Activated CD4-positive, alpha-beta T cell treated with anti-CD3 and anti-CD28 coated beads, Interleukin-2, amount 50 U/mL, for 24 hours (primary cell): Measurements from ENCODE around the gene ARHGEF10L.

ENCODE experiments used
- DNase-seq, 2 donors: peaks; one replicate each; pipeline ENCODE4 v3.0.0-alpha.2; 2020; ENCODE audit warnings: low read depth in 1 of 2, low spot score in 1 of 2

ARHGEF10L gene

DNA sequence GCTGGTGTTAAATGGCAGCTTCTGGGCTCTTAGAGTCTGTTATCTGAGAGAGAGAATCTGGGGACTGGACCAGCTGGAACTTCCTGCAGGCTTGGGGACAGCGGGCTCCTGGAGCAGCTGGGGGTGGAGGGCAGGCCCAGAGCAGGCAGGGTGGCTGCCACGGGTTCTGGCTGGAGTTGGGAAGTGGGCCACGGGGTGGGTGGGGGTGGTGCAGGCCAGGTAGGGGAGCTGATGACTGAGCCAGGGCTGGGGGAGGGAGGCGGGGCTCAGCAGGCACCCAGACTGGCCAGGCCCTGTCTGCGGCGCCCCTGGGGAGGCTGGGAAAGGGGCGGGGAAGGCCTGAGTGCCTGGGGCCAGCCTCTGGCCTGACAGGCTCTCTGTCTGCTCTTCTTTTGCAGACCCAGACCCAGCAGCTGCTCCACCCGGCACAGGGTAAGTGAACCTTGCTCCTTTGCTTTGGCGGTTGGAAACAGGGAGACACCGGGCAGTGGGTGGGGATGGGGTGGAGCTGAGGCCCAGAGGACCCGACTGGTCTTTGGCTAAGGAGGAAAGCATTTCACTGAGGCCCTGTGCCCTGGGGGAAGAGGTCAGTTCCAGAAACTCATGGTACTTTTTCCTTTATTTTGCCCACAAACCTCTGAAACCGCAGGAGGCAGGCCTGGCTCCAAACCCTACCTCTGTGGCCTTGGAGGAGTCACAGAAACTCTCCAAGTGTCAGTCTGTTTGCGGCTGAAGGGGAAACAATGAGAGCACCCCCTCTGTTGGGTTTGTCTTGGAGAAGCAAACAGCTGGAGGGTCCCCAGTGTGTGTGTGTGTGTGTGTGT, 48.8 kb downstream of the ARHGEF10L start:
- no peak for DNase-seq

DNA sequence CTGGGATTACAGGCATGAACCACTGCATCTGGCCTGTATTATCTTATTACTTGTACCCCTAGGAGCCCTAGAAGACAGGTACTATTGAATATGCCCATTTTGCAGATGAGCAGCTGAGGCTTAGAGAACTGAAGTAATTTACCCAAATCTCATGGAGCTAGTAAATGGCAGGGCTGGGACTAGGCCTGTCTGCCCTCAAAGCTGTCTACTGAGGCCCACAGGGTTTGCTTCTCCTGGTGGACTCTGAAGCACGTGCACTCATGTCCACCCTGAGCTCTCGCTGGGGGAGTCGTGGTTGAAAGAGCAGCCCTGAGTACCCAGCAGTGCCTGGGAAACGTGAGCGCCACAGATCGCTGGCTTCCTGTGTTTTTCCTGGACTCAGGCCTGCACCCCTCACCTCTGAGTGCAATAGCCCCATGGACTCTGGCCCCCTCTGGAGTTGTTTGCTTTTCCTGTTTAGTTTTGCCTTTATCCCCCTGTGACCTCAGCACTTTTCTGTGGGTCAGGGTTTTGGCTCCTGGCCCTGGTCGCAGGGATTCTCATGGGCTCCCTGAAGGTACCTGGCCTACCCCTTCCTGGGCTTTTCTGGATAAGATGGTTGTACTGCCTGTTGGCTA, 52.4 kb downstream of the ARHGEF10L start:
- no peak for DNase-seq

DNA sequence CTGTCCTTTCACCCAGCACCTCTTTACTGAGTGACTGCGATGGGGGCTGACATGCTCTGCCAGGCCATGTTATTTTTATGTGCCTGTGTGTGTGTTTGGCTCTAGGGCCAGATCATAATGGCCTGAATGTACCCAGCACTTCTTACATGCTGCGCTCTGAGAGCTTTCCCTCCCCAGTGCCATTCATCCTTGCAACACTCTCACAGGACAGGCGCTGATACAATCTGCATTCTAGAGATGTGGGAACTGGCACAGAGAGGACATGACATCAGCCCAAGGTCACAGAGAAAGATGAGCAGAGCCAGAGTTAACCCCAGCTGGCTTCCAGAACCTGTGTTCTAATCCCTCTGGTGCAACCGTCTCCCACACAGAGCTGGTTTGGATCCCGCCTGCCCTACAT, 54.5 kb downstream of the ARHGEF10L start:
- DNase-seq, result no peak

DNA sequence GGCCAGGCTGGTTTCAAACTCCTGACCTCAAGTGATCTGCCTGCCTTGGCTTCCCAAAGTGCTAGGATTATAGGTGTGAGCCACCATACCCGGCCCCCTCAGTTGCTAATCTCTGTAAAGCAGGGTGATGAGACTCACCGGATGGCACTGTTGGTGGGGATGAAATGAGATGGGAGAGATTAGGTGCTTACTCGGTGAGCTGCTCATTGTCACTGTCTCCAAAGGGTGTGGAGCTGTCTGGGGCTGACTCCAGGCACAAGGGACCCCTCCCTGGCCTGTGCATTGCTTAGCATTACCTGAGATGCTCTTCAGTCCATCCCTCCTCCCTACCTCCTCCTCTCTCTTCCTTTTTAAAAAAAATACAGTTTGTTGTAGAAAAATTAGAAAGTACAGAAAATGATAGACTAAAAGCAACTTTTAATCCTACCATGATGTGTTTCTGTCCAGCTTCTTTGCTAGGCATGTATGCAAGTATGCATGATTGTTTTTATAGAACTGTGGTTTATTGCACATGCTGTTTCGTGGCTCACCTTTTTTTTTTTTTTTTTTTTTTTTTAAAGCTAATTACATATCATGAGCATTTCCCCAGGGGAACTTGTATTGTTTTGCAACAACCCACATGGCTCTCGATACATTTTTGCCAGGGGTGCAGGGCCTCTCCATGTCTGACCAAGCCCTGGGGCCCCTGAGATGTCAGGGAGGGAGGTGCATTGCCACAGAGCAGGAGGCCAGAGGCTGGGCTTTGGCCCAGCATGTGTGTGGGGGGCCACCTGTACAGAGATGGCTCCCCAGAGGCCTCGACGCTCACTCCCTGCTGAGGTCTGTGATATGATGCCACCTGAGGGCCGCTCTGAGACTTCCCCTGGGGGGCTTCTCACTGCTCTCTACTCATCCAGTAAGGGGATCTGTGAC, 55.4 kb downstream of the ARHGEF10L start:
- DNase-seq, result no peak

DNA sequence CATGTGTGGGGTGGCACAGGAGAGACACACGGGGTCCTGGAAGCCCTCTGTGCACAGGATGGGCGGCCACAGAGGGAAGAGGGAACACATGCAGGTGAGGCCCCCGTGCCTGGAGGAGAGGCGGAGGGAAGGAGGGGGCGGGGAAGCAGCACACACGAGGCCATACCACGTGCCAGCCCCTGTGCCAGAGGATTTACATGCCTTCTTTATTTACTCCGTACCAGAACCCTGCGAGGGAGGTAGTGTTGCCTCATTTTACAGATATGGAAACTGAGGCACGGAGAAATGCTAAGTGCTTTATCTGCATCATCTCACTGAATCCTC, 56.1 kb downstream of the ARHGEF10L start:
- no peak for DNase-seq

DNA sequence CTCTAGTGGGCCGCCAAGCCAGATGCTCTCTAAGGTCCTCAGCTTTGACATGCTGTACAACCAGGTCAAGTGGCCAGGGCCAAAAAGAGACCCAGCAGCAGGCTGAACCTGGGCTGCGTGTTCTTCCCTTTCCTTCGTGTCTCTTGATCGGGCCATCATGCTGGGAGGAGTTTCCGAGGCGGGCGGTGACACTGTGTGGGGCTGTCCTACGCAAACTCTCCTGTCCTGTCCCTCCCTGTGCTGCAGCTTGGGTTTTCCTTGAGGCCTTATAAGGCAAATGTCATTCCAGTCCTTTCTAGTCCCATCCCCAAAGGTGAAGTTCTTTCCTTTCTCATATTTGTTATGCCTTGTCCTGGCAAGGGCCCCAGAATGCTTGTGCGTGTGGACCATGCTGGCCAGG, 56.7 kb downstream of the ARHGEF10L start:
- DNase-seq, result no peak

DNA sequence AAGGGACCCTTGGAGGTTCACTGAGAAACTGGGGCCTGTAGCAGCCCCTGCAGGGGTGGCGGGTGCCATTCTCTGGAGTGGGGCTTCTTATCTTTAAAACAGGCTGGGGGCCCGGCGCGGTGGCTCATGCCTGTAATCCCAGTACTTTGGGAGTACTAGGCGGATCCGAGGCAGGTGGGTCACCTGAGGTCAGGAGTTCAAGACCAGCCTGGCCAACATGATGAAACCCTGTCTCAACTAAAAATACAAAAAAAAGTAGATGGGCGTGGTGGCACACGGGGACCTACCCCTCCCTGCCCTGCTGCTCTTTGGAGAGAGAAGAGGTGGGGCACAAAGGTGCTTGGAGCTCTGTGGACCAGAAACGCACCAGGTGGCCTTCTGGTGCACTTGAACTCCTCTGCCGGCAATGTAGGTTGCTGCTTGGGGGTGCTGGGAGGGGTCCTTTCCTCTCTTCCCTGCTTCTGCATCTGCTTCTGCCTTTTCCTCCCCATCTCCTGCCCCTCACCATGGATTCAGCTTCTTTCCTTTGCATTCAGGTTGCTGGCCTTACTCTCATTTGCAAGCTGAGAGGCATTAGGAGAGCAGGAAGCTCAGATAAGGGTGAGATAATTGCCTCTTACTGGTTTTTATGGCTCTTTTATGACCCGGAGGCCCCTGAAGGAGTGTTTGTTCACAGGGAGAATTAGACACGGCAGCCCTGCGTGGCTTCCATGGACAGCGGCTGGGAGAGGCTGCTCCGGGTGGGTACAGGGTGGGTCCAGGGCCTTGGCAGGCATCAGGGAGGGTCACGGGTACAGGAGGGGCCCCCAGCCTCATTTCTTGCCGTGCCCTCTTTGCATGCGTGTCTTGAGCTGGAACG, 57.4 kb downstream of the ARHGEF10L start:
- DNase-seq, result no peak

DNA sequence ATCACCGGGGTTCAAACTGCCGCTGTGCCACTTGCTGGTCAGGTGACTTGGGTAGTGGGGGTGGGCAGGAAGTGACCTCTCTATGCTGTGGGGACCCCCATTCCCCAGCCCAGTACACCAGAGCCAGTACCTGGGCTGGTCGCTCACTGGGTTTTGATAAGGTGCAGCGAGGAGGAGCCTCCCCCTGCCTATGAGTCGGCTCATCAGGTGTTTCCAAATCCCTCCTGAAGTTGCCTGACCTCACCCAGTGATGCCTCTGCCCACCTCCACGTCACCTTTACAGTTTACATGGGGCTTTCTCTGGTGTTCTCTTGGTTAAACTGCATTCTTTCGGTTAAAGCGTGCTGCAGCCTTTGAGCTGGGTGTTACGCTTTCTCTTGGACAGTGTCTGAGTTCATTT, 58.2 kb downstream of the ARHGEF10L start:
- DNase-seq, result no peak

DNA sequence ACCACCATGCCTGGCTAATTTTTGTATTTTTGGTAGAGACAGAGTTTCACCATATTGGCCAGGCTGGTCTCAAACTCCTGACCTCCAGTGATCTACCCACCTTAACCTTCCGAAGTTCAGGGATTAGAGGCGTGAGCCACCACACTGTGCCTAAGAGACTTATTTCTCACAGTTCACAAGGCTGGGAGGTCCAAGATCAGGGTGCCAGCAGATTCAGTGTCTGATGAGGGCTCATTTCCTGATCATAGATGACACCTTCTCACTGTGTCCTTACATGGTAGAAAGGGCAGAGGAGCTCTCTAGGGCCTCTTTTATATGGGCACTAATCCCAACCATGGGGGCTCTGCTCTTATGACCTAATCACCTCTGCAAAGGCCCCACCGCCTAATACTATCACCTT, 58.8 kb downstream of the ARHGEF10L start:
- no peak for DNase-seq

DNA sequence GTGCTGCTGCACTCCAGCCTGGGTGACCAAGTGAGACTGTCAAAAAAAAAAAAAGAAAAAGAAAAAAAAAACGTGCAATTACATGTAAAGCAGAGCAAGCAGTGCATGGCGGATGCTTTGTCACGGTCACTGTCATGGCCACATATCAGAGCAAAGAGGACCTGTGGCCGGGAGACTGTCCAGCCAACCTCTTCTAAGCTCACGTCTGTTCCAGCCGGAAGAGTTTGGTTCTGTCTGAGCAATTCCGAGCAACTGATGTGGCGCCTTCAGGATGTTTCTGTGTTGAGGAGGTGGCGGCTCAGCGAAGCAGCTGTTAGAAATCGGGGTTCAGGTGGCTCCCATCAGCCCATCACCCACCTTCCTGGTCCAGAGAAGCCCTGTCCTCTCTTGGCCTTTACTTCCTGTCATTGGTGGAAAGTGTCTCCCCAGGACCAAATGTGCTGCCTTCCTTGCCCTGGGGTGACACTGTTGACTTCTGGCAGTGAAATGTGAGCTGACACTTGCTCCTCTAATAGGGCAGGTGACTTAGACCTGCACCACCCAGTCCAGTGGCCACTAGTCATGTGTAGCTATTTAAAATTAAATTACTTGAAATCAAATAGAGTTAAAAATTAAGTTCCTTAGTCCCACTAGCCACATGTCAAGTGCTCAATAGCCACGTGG, 59.9 kb downstream of the ARHGEF10L start:
- DNase-seq, result no peak

DNA sequence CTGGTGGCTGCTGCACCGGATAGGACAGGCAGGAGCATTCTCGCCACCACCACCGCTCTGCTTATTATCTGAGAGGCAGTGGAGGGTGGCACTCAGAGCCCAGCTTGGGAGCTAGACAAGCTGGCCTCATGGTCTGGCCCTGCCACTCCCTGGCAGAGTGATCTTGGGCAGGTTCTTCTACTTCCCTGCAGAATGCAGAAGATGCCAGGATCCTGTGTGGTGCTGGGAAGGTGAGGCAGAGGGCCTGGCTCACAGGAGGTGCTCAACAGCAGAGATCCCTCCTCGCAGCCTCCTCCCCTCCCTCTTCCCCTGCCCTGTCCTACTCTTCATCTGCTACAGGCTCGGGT, 60.4 kb downstream of the ARHGEF10L start:
- no peak for DNase-seq

DNA sequence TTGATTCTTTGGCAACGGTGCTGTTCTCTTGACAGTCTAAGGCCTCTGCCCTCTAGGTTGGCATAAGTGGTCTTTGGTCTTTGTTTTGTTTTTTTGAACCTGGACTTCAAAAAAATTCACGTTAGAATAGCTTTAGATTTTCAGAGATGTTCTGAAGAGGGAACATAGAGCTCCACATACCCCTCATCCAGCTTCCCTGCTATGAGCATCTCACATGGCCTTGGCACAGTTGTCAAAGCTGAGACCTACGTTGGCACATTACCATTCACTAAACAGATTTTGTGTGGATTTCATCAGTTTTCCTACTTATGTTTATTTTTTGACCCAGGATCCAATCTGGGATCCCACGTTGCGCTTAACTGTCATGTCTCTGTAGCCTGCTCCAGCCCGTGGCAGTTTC, 60.8 kb downstream of the ARHGEF10L start:
- DNase-seq, result no peak

DNA sequence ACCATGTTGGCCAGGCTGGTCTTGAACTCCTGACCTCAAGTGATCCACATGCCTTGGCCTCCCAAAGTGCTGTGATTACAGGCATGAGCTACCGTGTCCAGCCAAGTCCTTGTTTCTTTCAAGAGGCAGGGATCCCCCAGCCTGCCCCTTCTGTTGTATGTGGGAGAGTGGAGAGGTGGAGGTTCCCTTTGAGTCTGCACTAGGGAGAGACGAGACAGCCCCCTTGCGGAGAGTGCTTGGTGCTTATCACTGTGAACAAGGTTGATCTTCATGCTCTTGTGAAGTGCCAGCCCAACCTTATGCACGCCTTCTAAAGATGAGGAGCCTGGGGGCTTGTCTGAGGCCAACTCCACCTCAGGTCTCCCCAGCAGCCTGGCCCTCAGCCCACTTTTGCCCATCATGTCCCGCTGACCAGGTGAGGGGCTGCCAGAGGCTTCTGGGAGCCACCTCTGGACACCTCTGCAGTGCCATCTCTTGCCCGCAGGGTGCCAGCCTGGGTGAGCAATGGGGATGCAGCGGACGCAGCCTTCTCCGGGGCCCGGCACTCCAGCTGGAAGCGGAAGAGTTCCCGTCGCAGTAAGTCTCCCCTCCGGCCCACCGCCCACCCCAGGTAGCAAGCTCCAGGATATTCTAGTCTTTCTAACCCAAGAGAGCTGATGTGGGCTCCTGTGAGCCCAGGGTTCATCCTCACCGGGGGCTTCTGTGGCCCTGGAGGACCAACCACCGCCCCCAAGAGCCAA, 62.3 kb downstream of the ARHGEF10L start:
- DNase-seq, result no peak

DNA sequence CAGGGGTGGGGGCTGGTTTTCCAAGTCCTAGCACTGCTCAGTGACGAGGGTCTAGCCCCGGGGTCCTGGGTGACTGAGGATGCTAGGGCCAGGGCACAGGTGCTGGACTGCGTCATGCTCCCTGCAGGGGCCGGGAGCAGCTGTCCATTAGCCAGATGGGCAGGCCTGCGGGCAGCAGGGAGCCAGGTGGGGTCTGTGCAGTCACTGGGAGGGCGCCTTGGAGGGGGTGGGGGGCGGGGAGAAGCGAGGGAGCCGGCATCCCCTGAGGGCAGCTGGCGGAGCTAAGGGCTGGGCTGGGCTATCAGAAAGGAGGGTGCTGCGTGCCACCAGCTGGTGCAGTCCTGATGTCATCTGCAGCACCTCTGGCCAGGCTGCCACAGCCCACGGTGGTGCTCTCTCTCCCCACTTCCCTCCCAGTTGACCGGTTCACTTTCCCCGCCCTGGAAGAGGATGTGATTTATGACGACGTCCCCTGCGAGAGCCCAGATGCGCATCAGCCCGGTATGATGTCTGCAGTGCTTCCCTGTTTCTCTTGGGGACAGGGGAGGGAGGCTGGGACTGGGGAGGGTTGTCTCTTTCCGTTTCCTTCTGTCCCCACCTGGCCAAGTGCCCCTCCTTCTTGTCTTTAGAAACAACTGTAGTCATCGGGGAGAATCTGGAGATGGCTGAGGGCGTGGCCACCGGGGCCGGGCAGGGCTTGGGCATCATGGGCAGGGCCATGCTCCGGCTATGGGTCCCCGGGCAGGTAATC, 63.8 kb downstream of the ARHGEF10L start:
- no peak for DNase-seq

DNA sequence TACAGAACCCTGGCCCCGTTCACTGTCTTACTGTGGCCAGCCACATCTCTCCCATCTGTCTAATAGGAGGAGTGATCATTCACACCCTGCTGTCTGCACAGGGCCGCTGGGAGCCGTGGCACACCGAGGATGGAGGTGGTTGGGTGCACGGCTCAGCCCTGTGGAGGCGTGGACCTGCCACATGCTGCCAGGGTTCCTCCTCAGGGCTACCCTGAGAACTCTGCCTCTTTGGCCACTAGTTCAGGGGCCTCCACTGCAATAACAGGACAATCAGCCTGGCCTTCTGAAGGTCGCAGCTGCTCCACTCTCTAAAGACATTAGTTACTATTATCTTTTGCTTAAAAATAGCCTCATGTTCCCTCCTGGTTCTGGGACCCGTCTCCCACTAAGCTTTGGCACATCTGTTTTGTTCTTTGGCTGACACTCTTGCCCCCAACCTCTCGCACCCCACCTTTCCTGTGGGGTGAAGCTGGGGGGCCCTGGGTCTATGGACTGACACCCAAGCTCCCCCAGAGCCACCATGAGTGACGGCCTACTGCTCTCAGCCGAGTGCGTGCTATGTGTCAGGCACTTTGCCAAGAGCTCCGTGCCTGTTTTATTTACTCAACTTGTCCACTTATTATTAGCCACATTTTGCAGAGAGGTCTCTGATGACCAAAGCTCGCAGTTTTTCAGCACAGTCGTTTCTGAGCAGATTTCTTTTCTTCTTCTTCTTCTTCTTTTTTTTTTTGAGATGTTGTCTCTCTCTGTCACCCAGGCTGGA, 66.3 kb downstream of the ARHGEF10L start:
- DNase-seq, result no peak

DNA sequence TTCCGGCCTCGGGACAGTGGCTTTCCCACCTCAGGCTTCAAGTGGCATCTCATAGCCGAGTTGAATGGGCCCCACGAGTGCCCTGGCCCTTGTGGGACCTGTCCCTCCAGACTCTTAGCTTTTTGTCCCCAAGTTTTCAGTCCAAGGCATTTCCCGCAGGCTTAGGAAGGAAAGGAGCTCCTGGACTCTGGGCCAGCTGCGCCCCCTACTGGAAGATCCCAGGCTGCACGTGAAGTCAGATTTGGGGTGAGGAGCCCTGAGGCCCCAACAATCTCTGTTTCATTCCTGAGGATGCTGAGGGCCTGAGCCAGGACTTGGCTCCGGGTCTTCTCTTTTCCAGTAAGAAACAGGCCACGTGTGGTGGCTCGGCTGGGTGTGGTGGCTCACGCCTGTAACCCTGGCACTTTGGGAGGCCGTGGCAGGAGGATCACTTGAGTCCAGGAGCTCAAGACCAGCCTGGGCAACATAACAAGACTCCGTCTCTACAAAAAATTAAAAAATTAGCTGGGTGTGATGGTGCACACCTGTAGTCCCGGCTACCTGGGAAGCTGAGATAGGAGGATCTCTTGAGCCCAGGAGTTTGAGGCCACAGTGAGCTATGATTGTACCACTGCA, 67.4 kb downstream of the ARHGEF10L start:
- no peak for DNase-seq

DNA sequence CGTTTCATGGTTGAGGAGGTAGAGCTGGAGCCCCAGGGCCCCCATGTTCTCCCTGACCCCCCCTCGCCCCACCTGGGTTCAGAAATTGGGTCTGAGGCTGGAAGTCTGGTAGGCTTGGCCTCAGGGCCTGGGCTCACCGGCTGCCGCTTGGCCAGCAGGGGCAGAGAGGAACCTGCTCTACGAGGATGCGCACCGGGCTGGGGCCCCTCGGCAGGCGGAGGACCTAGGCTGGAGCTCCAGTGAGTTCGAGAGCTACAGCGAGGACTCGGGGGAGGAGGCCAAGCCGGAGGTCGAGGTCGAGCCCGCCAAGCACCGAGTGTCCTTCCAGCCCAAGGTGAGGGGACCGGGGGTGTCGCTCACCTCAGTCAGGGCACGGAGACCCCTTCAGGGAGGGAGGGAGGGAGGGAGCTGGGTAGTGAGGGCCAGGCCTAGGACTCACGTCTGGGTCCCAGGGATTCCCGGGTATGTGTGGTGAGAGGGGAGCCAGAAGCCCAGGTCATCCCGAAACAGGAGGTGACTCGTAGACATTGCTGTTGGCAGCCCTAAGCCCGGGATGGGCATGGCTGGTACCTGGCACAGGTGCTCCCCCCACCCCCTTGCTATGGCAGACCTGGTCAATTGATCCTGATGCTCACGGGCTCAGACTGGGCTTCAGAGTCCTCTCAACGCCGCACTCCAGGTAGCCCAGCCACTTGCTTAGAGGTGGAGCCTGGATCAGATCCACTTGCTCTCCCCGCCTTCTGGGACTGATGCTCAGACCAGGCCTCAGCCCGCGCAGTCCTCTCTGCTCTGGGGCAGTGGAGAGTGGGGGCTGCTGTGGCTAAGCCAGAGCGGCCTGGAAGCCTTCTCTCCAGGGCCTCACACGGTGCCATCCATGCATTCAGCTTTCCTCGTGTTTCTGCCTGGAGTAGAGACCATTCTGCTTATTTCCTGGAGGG, 68.4 kb downstream of the ARHGEF10L start:
- no peak for DNase-seq
